Immature natural killer cell (primary cell): Measurements from ENCODE around the gene HHATL. TPM values are rescaled to one million over a fixed set of nuclear protein-coding genes. Genes with fewer than 3 reads are reported as not detected.

Experiments used
- DNase-seq, 3 donors: peaks; one replicate each; pipeline ENCODE4 v3.0.0; 2022; ENCODE audit warnings: mixed read lengths in 1 of 3
- H3K27ac Mint-ChIP-seq, 6 donors: one replicate each; pipeline ENCODE4 v1.8.0; 2020; ENCODE audit warnings: mixed read lengths in 6 of 6, mild to moderate bottlenecking in 5 of 6, inconsistent platforms in 4 of 6, moderate library complexity in 3 of 6
- H3K27me3 Mint-ChIP-seq, 3 donors: one replicate each; pipeline ENCODE4 v1.8.0; 2020 to 2021; ENCODE audit warnings: low read depth in 3 of 3, mild to moderate bottlenecking in 3 of 3, mixed read lengths in 3 of 3, moderate library complexity in 3 of 3, inconsistent platforms in 1 of 3
- H3K36me3 Mint-ChIP-seq, 3 donors: one replicate each; pipeline ENCODE4 v1.8.0; 2020; ENCODE audit warnings: mixed read lengths in 3 of 3, inconsistent platforms in 2 of 3, mild to moderate bottlenecking in 2 of 3
- H3K4me1 Mint-ChIP-seq, 2 donors: one replicate each; pipeline ENCODE4 v1.8.0; 2020; ENCODE audit warnings: inconsistent platforms in 2 of 2, mild to moderate bottlenecking in 2 of 2, mixed read lengths in 2 of 2, moderate library complexity in 1 of 2
- H3K4me3 Mint-ChIP-seq, 5 donors: one replicate each; pipeline ENCODE4 v1.8.0; 2020; ENCODE audit warnings: mild to moderate bottlenecking in 5 of 5, mixed read lengths in 5 of 5, inconsistent platforms in 3 of 5, moderate library complexity in 3 of 5
- H3K9me3 Mint-ChIP-seq, 6 donors: one replicate each; pipeline ENCODE4 v1.8.0; 2020; ENCODE audit warnings: mild to moderate bottlenecking in 6 of 6, mixed read lengths in 6 of 6, inconsistent platforms in 4 of 6, moderate library complexity in 3 of 6
- polyA plus RNA-seq, 3 donors: library from polyadenylated mRNA; unstranded; fragments of 300-500 nt; fragmentation: Illumina TruSeq; gene quantifications; one replicate each; pipeline ENCODE4 v1.2.3, GENCODE V29; 2021

The HHATL gene, protein sequence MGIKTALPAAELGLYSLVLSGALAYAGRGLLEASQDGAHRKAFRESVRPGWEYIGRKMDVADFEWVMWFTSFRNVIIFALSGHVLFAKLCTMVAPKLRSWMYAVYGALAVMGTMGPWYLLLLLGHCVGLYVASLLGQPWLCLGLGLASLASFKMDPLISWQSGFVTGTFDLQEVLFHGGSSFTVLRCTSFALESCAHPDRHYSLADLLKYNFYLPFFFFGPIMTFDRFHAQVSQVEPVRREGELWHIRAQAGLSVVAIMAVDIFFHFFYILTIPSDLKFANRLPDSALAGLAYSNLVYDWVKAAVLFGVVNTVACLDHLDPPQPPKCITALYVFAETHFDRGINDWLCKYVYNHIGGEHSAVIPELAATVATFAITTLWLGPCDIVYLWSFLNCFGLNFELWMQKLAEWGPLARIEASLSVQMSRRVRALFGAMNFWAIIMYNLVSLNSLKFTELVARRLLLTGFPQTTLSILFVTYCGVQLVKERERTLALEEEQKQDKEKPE
- polyA plus RNA-seq: not detected

DNA sequence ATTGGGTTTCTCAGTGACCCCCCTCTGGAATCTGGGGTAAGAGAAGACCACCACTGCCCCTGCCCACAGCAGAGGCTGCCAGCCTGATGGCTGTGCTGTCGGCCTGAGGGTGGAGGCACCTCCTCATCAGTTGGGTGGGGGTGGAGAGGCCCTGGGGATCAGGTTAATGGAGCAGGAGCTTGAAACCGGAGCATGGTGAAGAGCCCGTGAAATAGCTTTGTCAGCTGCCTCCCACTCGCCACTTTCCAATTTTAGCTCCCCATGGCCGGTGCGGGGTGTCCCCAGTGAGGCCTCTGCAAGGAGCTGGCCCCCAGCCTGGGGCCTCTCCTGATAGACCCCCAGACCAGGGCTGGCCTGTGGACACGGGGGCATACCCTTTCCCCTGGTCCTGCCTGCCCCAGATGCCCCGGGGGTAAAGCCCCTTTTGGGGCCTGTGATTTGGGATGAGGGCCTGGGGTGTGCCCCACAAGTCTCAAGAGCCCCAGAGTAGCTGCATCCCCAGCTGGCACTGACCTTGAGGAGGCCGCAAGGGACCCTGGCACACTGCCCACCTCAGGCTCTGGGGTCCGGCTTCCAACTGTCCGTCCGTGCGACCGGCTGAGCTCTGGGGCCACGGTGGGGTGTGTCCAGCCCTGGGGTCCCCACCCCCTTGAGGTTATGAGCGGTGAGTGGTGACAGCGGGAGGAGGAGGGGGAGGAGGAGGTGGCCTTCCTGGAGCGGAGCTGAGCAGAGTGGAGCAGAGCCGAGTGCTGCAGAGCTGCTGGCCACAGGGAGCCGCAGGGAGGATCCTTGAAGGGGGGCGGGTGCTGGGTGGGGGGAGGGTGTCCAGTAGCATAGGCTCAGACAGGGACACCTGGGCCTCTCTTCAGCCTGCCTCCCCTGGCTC, at the start of gene HHATL:
TSS of gene HHATL (minus strand) at position 733 of the 886 bp plus-strand sequence. CDS start 1,972 bp downstream, outside the sequence.
- Mint-ChIP-seq H3K4me3 (no peak within 1 kb of the TSS), H3K27me3 (peaks cover 4 to 10% (median 8%) of the 10 kb centered on the region in 3 donors), H3K36me3 (no peaks in the 10 kb centered on the region), H3K9me3 (no peaks in the 10 kb centered on the region), H3K4me1 (peaks cover 5 to 6% of the 10 kb centered on the region in 2 donors), H3K27ac (no peak within 1 kb of the TSS)
- DNase-seq: no peak

DNA sequence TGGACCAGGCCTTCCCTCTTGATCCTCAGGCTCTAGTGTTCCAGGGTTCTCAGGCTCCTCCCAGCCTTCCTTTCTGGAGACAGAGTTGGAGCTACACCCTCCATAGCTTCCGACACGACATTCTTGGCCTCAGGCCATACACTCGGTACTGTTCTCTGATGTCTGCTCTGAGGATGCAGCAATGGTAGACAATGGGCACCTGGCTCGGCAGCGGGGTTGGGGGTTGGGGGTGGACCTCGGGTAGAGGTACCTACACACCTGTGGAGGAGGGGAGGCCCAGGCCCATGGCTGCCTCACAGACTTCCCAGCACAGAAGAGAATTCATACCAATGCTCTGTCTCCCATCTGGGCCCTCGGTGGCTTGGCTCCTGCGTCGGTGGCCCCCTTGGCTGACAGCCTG, 49.0 kb upstream of the HHATL start:
- Mint-ChIP-seq H3K36me3 (peaks cover 0 to 7% (median 0%) of the 10 kb centered on the region in 3 donors), H3K27me3 (peaks cover 0 to 2% (median 2%) of the 10 kb centered on the region in 3 donors), H3K9me3 (no peaks in the 10 kb centered on the region), H3K27ac (no peak overlapping the region), H3K4me1 (no peaks in the 10 kb centered on the region), H3K4me3 (no peak overlapping the region)
- no peak for DNase-seq

DNA sequence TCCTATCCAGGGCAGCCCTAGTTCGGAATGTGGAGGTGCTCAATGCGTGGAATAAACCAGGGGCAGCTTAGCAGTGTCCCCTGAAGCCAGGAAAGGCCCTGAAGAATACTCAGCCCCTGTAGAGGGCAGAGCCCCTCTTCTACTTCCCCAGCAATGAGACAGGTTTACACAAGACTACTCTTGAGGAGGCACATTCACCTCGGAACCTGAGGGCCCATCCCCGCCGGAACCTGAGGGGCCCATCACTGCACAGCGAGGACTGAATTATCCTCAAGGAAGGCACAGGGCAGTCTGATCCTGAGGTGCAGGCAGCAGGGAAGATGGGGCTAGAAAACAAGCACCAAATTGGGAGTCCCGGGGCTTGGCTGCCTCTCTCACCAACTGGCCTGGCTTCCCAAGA, 48.2 kb upstream of the HHATL start:
- no peaks in the 10 kb centered on the region for H3K4me1 Mint-ChIP-seq
- H3K27me3 Mint-ChIP-seq: peaks cover 0 to 2% (median 2%) of the 10 kb centered on the region in 3 donors
- H3K27ac Mint-ChIP-seq: no peak overlapping the region
- DNase-seq: no peak
- H3K36me3 Mint-ChIP-seq: peaks cover 0 to 7% (median 0%) of the 10 kb centered on the region in 3 donors
- H3K4me3 Mint-ChIP-seq: no peak overlapping the region
- H3K9me3 Mint-ChIP-seq: no peaks in the 10 kb centered on the region

DNA sequence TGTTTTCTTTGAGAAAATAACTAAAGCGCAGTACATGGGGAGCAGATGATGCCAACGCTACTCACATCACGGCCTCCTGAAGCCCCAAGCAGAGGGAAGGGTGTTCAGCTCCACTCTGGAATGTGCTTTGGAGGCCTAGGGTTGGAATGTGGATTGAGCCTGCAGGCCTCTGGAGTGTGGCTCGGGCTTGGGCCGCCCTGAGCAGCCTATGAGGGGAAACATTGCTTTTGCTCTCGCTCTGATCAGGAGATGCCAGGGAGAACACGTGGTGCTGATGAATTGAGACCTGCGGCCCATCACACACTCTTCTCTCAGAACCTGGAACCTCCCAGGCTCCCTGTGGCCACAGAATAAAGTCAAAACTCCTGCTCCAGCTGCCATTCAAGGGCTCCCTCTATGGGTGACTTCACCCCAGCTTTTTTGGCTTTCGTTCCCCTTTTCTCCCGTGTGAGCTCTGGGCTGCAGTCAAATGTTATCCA, 47.2 kb upstream of the HHATL start:
- no peak for DNase-seq
- Mint-ChIP-seq H3K4me3 (no peak overlapping the region), H3K9me3 (no peaks in the 10 kb centered on the region), H3K27me3 (peaks cover 0 to 2% (median 0%) of the 10 kb centered on the region in 3 donors), H3K4me1 (no peaks in the 10 kb centered on the region), H3K27ac (no peak overlapping the region), H3K36me3 (peaks cover 0 to 7% (median 0%) of the 10 kb centered on the region in 3 donors)

DNA sequence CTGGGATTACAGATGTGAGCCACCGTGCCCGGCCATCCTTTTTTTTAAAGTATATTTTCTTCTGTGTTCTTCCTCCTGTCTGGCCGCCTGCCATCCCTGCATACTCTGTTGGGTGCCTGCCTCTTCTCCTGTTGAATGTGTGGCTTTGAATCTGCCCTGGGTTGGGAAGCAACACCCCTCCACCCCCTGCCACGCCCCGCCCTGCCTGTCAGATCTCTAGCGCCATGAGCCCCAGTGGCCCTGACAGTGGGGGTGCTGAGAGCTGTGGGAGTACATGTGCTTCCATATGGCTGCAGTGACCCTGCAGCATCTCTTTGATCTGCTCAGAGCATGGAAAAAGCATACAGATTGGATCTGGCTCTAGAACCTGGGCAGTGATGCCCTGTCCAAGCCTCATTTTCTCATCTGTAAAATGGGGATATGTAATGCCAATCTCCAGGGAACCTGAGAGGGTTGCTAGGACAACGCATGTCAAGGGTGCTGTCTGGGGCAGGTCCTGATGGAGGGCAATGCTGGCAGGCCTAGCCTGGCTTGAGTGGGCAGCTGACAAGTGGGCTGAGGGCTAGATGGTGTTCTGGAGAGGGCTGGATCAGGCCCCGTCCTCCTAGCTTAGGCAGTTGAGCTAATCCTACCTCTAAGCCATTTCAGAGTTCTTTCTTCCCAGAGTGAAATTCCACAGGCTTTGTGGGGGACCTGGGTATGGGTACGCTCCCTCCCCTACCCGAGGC, 46.6 kb upstream of the HHATL start:
- Mint-ChIP-seq H3K4me3 (no peak overlapping the region), H3K9me3 (no peaks in the 10 kb centered on the region), H3K36me3 (peaks cover 0 to 7% (median 0%) of the 10 kb centered on the region in 3 donors), H3K27ac (no peak overlapping the region), H3K27me3 (peaks cover 0 to 2% (median 0%) of the 10 kb centered on the region in 3 donors), H3K4me1 (no peaks in the 10 kb centered on the region)
- no peak for DNase-seq

DNA sequence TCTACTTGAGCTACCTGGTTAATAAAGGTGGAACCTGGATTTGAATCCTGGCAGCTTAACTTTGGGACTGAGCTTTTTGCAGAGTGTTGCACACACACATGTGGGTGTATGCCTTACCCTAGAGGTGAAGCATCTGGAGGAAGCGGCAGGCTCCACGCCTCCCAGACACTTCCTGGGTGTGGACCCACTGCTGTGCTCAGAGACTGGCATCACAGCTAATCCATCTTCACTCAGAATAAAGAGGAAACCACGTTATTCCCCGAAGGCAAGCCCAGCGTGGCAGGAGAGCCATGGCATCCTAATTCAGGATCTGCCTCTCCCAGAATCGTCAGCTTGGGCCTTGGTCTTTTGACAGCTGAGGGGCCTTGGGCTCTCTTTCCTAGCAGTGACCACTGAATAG, 45.0 kb upstream of the HHATL start:
- Mint-ChIP-seq H3K27me3 (peaks cover 0 to 2% (median 0%) of the 10 kb centered on the region in 3 donors), H3K4me3 (no peak overlapping the region), H3K27ac (no peak overlapping the region), H3K36me3 (peaks cover 0 to 4% (median 0%) of the 10 kb centered on the region in 3 donors), H3K4me1 (no peaks in the 10 kb centered on the region), H3K9me3 (no peaks in the 10 kb centered on the region)
- no peak for DNase-seq

DNA sequence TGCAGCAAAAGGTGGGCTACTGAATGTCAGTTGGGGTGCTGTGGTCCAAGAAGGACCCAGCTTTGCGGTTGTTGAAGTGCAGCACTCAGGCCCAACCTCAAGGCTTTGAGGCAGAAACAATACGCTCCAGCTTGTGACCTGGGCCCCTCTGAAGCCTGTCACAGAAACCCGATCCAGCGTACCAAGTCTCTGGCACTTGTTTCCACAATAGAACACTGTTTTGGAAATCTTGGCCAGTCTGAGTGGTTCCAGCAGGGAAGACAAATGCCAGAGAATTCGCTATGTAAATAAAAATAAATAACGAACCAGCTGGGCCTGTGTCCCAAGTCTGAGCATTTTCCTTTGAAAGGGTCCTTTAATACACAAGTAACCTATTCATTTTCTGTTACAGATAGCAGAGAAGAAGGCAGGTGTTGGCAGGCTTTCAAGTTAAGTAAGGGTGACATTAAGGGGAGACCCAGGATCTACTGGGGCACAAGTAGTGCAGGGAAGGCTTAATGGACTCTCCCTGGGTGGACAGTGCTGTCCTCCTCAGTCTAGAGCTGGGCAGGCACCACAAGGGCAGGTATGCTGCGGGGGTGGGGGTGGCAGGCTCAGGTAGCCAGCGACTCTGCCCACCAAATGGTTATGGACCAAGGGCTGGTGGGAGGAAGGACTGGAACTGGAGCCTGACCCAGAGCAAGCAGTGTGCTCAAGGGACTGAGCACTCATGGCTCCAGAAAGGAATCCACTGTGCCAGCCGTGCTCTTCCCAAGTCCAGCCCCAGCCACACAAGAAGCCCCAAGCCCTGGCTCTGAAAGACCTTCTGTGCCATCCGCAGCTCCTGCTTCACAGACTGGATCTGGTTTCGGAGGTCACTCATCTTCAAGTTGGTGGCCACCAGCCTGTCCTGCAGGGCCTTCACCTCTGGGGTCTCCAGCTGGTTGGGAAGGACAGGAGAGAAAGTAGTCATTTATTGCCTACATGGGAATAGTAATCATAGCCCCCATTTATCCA, 44.2 kb upstream of the HHATL start:
- H3K9me3 Mint-ChIP-seq: no peaks in the 10 kb centered on the region
- H3K27me3 Mint-ChIP-seq: peaks cover 0 to 2% (median 0%) of the 10 kb centered on the region in 3 donors
- no peaks in the 10 kb centered on the region for H3K4me1 Mint-ChIP-seq
- H3K27ac Mint-ChIP-seq: no peak overlapping the region
- no peaks in the 10 kb centered on the region for H3K36me3 Mint-ChIP-seq
- no peak overlapping the region for H3K4me3 Mint-ChIP-seq
- no peak for DNase-seq

DNA sequence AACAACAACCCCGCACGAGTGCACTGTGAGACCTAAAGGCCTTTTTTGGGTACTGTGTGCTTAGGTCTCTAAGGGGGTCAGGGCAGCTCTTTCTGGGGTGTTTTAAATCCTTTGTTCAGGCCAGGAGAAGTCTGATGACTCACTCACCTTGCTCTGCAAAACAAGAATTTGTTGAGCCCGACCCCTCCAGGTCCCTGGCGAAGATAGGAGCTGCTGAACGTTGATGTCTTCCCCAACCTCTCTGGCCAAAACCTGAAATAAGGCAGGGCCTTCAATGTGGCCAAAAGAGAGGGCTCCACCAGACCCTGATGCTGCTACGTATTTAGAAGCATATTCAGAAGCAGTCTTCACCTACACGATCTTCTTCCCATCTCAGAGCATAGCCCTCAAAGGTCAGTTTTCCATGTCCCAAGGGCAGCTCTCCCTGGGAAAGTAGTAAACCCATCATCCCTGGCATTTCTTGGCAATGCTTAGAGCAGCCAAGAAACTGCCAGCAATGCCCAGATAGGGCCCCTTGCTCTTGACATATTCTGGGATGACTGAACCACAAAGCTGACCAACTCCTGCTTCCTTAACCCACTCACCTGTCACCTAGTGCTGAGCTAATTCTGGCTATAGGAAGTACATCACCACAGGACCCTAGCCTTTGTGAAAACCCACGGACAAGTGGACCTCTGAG, 43.3 kb upstream of the HHATL start:
- no peak overlapping the region for H3K4me3 Mint-ChIP-seq
- H3K4me1 Mint-ChIP-seq: no peaks in the 10 kb centered on the region
- H3K36me3 Mint-ChIP-seq: no peaks in the 10 kb centered on the region
- no peaks in the 10 kb centered on the region for H3K9me3 Mint-ChIP-seq
- no peak for DNase-seq
- H3K27ac Mint-ChIP-seq: no peak overlapping the region
- H3K27me3 Mint-ChIP-seq: peaks cover 0 to 4% (median 0%) of the 10 kb centered on the region in 3 donors

DNA sequence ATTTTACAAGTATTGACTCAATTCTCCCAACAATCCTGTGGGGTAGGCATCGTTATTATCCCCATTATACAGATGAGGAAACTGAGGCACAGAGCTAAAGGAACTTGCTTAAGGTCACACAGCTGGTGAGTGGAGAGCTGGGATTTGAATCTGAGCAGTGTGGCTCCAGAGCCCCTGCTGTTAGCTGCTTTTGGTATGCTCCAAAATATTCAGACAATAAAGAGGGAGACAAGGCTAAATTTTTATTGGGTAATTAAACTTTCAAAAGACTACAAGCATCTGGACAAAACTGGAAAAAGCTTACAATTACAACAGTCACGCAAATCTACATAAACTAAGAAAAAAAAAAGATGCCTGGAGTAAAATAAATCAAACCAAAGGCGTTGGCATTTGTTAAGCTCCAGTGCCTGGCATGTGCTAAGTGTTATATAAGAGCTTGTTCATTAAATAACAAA, 42.7 kb upstream of the HHATL start:
- H3K9me3 Mint-ChIP-seq: no peaks in the 10 kb centered on the region
- no peaks in the 10 kb centered on the region for H3K4me1 Mint-ChIP-seq
- no peak overlapping the region for H3K4me3 Mint-ChIP-seq
- no peak overlapping the region for H3K27ac Mint-ChIP-seq
- no peaks in the 10 kb centered on the region for H3K36me3 Mint-ChIP-seq
- H3K27me3 Mint-ChIP-seq: peaks cover 0 to 4% (median 0%) of the 10 kb centered on the region in 3 donors
- no peak for DNase-seq

DNA sequence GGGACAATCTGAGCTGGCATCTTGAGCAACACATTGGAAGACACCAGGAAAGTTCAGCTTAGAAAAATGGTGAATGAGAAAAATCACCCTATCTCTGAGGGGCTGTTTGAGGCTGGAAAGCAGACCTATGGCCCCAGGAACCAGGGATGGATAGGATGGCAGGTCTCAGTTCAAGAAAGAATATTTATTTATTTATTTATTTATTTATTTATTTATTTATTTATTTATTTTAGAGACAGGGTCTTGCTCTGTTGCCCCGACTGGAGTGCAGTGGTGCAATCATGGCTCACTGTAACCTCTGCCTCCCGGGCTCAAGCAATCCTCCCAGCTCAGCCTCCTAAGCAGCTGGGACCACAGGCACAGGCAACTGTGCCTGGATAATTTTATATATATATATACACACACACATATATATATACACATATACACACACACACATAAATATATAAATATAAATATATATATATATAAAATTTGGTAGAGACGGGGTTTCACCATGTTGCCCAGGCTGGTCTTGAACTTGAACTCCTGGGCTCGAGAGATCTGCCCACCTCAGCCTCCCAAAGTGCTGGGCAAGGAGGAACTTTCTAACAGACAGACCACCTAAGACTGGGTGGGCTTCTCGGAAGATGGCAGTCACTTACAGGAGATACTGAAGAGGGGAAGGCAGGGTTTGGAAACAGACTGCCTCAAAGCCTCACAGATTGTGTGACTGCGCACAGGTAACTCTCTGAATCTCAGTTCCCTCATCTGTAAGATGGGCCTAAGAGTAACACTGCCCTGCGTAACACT, 40.8 kb upstream of the HHATL start:
- H3K27ac Mint-ChIP-seq: no peak overlapping the region
- H3K27me3 Mint-ChIP-seq: peaks cover 0 to 4% (median 0%) of the 10 kb centered on the region in 3 donors
- DNase-seq: no peak
- no peak overlapping the region for H3K4me3 Mint-ChIP-seq
- no peaks in the 10 kb centered on the region for H3K4me1 Mint-ChIP-seq
- no peaks in the 10 kb centered on the region for H3K36me3 Mint-ChIP-seq
- peaks cover 0 to 1% (median 0%) of the 10 kb centered on the region in 6 donors for H3K9me3 Mint-ChIP-seq

DNA sequence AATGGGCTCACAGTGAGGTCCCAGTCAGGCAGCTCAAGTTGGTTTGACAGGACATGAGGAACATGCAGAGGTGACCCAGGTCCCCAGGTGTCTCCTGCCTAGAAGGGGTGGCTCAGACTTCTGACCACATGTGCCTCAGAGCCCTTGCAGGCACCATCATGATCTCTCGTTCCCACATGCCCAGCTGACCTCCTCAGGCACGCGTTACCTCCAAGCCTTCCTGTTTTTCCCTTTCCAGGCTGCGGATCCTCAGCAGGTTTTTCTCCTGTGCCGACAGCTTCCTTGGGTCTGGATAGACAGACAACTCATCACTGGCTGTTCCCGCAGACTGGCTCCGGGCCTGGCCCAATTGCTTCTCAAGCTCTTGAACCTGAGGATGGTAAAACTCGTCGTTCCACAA, 40.1 kb upstream of the HHATL start:
- no peak overlapping the region for H3K27ac Mint-ChIP-seq
- peaks cover 0 to 1% (median 0%) of the 10 kb centered on the region in 6 donors for H3K9me3 Mint-ChIP-seq
- no peak for DNase-seq
- no peaks in the 10 kb centered on the region for H3K36me3 Mint-ChIP-seq
- H3K27me3 Mint-ChIP-seq: peaks cover 0 to 4% (median 0%) of the 10 kb centered on the region in 3 donors
- H3K4me3 Mint-ChIP-seq: no peak overlapping the region
- no peaks in the 10 kb centered on the region for H3K4me1 Mint-ChIP-seq
